ENCODE results near the gene TMEM63B. TPM values are rescaled to one million over a fixed set of nuclear protein-coding genes. Genes with fewer than 3 reads are reported as not detected.
A peak's percentile ranks its signal among the peaks of the same experiment; 100 is the strongest.

The TMEM63B gene
- total and polyA plus RNA-seq, 9 of the 15 experiments (the other 6 are each of a cell fraction or from before 2014, with no cell fraction given), result 0.14 to 39.4 (median 14.4) TPM

- peak; percentile 94 for TF ChIP-seq REST (IDR thresholded peaks at IDR 0.05; ENCODE audit: borderline replicate concordance)
- TF ChIP-seq REST (CRISPR knock-in tag; IDR thresholded peaks at IDR 0.05; ENCODE audit: low read depth), result peak; percentile 47; the same call in 1 of the 2 replicates
- peak; percentile 95 for TF ChIP-seq ARID2 (IDR thresholded peaks at IDR 0.05)
- TF ChIP-seq KDM1A (IDR thresholded peaks at IDR 0.05), result peak in 1 of 2 experiments; percentile 45; a peak in 2 of 4 replicates
- TF ChIP-seq ZBTB9 (CRISPR knock-in tag; IDR thresholded peaks at IDR 0.05), result 0 out of 2 replicates have a peak, but pooled peaks have one; percentile 76
- no peak for TF ChIP-seq FOXM1 (IDR thresholded peaks at IDR 0.05; ENCODE audit: low read depth)
- TF ChIP-seq FOXM1 (CRISPR knock-in tag; IDR thresholded peaks at IDR 0.05; ENCODE audit: low read depth), result no peak
- TF ChIP-seq JUN (IDR thresholded peaks at IDR 0.05; ENCODE audit: borderline replicate concordance, low read depth, low read length), result 0 out of 2 replicates have a peak, but pooled peaks have one; percentile 38
- no peak for TF ChIP-seq JUN (CRISPR knock-in tag; IDR thresholded peaks at IDR 0.05; ENCODE audit: borderline replicate concordance)
- TF ChIP-seq PTTG1 (tag; IDR thresholded peaks at IDR 0.05; ENCODE audit: low read depth), result no peak
- TF ChIP-seq NRF1 (conservative IDR thresholded peaks at IDR 0.05 in 1 of 2, IDR thresholded peaks at IDR 0.05 in 1 of 2), result no peak; a peak in 1 of 4 replicates
- no peak for TF ChIP-seq MCM5 (IDR thresholded peaks at IDR 0.05; ENCODE audit: low read depth)
- no peak for TF ChIP-seq NCOA1 (IDR thresholded peaks at IDR 0.05; ENCODE audit: low read depth)
- no peak for TF ChIP-seq PREB (CRISPR knock-in tag; IDR thresholded peaks at IDR 0.05)
- no peak for TF ChIP-seq MIER1 (IDR thresholded peaks at IDR 0.05; ENCODE audit: low read depth)
- no peak for TF ChIP-seq ARID3A (IDR thresholded peaks at IDR 0.05; ENCODE audit: borderline replicate concordance, low read depth, low read length)
Observed at GRCh38 chr6:44078827-44079671, 48.3 kb upstream of the TMEM63B start (continued).
